GM04504 (cell line): ENCODE data around the gene DHRS1.
"Not testable (repeated sequence)": the region's sequence is repeated elsewhere in the genome, so short reads cannot be mapped to it uniquely, and the experiment has no call there.

ENCODE experiments used
- DNase-seq: peaks from one replicate; pipeline ENCODE4 v3.0.0-alpha.2; 2012; ENCODE audit warnings: low read depth

Gene DHRS1

GRCh38 chr14:24327914-24328313, 28.3 kb upstream of the DHRS1 start:
- not testable (repeated sequence) for DNase-seq

GRCh38 chr14:24327303-24327702, 27.7 kb upstream of the DHRS1 start:
- no peak for DNase-seq

GRCh38 chr14:24325963-24326362, 26.4 kb upstream of the DHRS1 start:
- DNase-seq: no peak

GRCh38 chr14:24325041-24325530, 25.5 kb upstream of the DHRS1 start:
- DNase-seq: no peak

GRCh38 chr14:24324024-24324423, 24.4 kb upstream of the DHRS1 start:
- DNase-seq: no peak

- DNase-seq: no peak
Observed at GRCh38 chr14:24323341-24323740, 23.8 kb upstream of the DHRS1 start.

GRCh38 chr14:24322672-24323071, 23.1 kb upstream of the DHRS1 start:
- no peak for DNase-seq

GRCh38 chr14:24321212-24321975, 21.8 kb upstream of the DHRS1 start:
- DNase-seq: no peak

GRCh38 chr14:24317141-24317928, 17.8 kb upstream of the DHRS1 start:
- no peak for DNase-seq

- DNase-seq: no peak
Observed at GRCh38 chr14:24316597-24316950, 17.0 kb upstream of the DHRS1 start.

- no peak for DNase-seq
Observed at GRCh38 chr14:24315807-24316596, 16.4 kb upstream of the DHRS1 start.

GRCh38 chr14:24315243-24315806, 15.7 kb upstream of the DHRS1 start:
- DNase-seq: no peak

- no peak for DNase-seq
Observed at GRCh38 chr14:24314377-24315193, 15.0 kb upstream of the DHRS1 start.

- DNase-seq: no peak
Observed at GRCh38 chr14:24313913-24314312, 14.3 kb upstream of the DHRS1 start.

GRCh38 chr14:24312736-24313507, 13.3 kb upstream of the DHRS1 start:
- DNase-seq: no peak

GRCh38 chr14:24311837-24312615, 12.4 kb upstream of the DHRS1 start:
- no peak for DNase-seq

GRCh38 chr14:24310646-24311604, 11.3 kb upstream of the DHRS1 start, which contains the start of gene LTB4R:
LTB4R (plus strand) TSS chr14:24311502; CDS start chr14:24315652, 4,150 bp downstream.
- peak; percentile 35 for DNase-seq

GRCh38 chr14:24310265-24310645, 10.7 kb upstream of the DHRS1 start:
- DNase-seq: no peak
